MCF 10A (cell line): ENCODE measurements around the gene MEIS2. TPM values are rescaled to one million over a fixed set of nuclear protein-coding genes. Genes with fewer than 3 reads are reported as not detected.

Experiments used
- BruUV-seq: library from RNA; stranded (reverse); fragments of 400-500 nt; replicated peaks from 2 replicates; lab custom pipeline; 2021; lab: Mats Ljungman, UMichigan
- CTCF ChIA-PET: fragments of 300-600 bp; sonication (Branson Sonifier 250); formaldehyde crosslinking; extraction: SDS; loops from one replicate; lab custom pipeline; 2021; ENCODE audit warnings: antibody characterized with exemption, inconsistent platforms; lab: Yijun Ruan, JAX
- POLR2A ChIA-PET: fragments of 300-600, 350-650 bp; sonication (Branson Sonifier 250); formaldehyde crosslinking; extraction: SDS; loops from one replicate; lab custom pipeline; 2020; ENCODE audit warnings: antibody characterized with exemption, inconsistent platforms; lab: Yijun Ruan, JAX
- DNase-seq: peaks from one replicate; pipeline ENCODE4 v3.0.0-alpha.2; 2018; ENCODE audit not compliant: unreplicated experiment
- H3K27ac Mint-ChIP-seq: one replicate; pipeline ENCODE4 v1.8.0; 2022; ENCODE audit warnings: mild to moderate bottlenecking, low read depth, mixed read lengths; ENCODE audit not compliant: unreplicated experiment
- H3K27me3 Mint-ChIP-seq: one replicate; pipeline ENCODE4 v1.8.0; 2022; ENCODE audit warnings: mixed read lengths; ENCODE audit not compliant: insufficient read depth, unreplicated experiment
- H3K36me3 Mint-ChIP-seq: one replicate; pipeline ENCODE4 v1.8.0; 2022; ENCODE audit warnings: mild to moderate bottlenecking, moderate library complexity, mixed read lengths; ENCODE audit not compliant: insufficient read depth, unreplicated experiment
- H3K4me1 Mint-ChIP-seq: one replicate; pipeline ENCODE4 v1.8.0; 2022; ENCODE audit warnings: mixed read lengths; ENCODE audit not compliant: insufficient read depth, unreplicated experiment
- H3K4me3 Mint-ChIP-seq: one replicate; pipeline ENCODE4 v1.8.0; 2022; ENCODE audit warnings: mild to moderate bottlenecking, moderate library complexity, mixed read lengths; ENCODE audit not compliant: unreplicated experiment
- H3K9me3 Mint-ChIP-seq: one replicate; pipeline ENCODE4 v1.8.0; 2022; ENCODE audit warnings: mixed read lengths; ENCODE audit not compliant: unreplicated experiment
- intact Hi-C: fragments of 100-400 bp; cut with micrococcal nuclease; formaldehyde crosslinking; loops from 2 replicates; pipeline ENCODE4 v1.14.1; 2022
- total RNA-seq: library from RNA; stranded (reverse); gene quantifications from 2 replicates; pipeline ENCODE4 v1.2.3, GENCODE V29; 2022
- TF ChIP-seq, protein P1 (sequence below): fragments of 200-600 bp; IDR thresholded peaks from one replicate; pipeline ENCODE4 v1.8.0; 2022; ENCODE audit warnings: antibody characterized with exemption, mild to moderate bottlenecking; ENCODE audit not compliant: unreplicated experiment

Gene MEIS2
- total RNA-seq, 1 experiment from 2014 or later: 6.9 TPM

DNA sequence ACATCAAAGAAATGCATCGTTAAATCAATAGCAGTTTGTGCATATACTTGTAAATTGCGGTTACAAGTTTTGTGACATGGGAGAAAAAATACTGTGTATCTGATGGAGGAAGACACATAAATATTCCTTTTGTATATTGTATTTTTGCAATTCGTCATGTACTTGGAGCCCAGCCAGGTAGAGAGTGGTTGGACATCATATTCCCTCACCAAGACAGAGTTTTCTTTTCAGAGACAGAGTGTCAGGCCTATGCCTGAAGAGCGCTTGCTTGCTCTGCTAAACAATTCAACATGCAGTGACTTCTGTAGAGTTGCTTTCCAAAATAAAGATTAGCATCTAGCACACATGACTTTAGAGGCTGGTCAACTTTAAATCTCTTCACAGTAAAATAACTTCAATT, 24.8 kb upstream of the MEIS2 start:
- Mint-ChIP-seq H3K4me1 (peaks cover under 1% of the 10 kb centered on the region), H3K9me3 (no peaks in the 10 kb centered on the region), H3K27me3 (peaks cover 27% of the 10 kb centered on the region), H3K36me3 (no peaks in the 10 kb centered on the region), H3K4me3 (no peak overlapping the region), H3K27ac (no peak overlapping the region)
- CTCF ChIA-PET: no interaction called here
- intact Hi-C loops: no loop called here
- BruUV-seq: no TSS peak
- POLR2A ChIA-PET: no interaction called here
- TF ChIP-seq, protein P1, sequence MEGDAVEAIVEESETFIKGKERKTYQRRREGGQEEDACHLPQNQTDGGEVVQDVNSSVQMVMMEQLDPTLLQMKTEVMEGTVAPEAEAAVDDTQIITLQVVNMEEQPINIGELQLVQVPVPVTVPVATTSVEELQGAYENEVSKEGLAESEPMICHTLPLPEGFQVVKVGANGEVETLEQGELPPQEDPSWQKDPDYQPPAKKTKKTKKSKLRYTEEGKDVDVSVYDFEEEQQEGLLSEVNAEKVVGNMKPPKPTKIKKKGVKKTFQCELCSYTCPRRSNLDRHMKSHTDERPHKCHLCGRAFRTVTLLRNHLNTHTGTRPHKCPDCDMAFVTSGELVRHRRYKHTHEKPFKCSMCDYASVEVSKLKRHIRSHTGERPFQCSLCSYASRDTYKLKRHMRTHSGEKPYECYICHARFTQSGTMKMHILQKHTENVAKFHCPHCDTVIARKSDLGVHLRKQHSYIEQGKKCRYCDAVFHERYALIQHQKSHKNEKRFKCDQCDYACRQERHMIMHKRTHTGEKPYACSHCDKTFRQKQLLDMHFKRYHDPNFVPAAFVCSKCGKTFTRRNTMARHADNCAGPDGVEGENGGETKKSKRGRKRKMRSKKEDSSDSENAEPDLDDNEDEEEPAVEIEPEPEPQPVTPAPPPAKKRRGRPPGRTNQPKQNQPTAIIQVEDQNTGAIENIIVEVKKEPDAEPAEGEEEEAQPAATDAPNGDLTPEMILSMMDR: no peak
- DNase-seq: peak; percentile 11

DNA sequence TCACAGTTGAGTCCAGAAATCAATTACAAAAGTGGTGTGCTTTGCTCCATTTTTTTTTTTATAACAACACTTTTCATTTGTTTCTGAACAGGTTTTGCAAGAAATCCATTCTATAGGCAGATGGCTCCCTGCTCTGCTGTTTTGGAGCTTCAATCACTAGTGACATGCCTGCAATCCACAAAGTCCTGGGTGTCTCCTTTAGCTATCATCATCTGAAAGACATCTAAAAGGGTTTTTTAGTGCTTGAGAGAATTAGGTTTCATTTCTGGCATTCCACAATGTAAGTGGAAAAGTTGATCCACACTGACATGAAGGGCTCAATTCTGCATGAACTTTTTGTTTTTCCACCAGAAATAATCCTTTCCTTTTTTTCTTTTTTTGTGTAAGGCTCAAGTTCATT, 24.0 kb upstream of the MEIS2 start:
- intact Hi-C loops: no loop called here
- H3K27ac Mint-ChIP-seq: no peak overlapping the region
- ChIA-PET POLR2A (interaction anchor here (1.5 kb wide), 1 partner anchor 23 kb away, joined by 5 read pairs; no protein-coding TSS in a partner anchor), CTCF (interaction anchor here (0.9 to 3.6 kb wide), 3 partner anchors 9 to 241 kb away, joined by 3 to 18 read pairs (median 3); no protein-coding TSS in a partner anchor)
- H3K27me3 Mint-ChIP-seq: peaks cover 19% of the 10 kb centered on the region
- BruUV-seq: no TSS peak
- no peak for DNase-seq
- TF ChIP-seq, protein P1: no peak
- H3K9me3 Mint-ChIP-seq: no peaks in the 10 kb centered on the region
- H3K4me1 Mint-ChIP-seq: no peaks in the 10 kb centered on the region
- no peak overlapping the region for H3K4me3 Mint-ChIP-seq
- no peaks in the 10 kb centered on the region for H3K36me3 Mint-ChIP-seq

DNA sequence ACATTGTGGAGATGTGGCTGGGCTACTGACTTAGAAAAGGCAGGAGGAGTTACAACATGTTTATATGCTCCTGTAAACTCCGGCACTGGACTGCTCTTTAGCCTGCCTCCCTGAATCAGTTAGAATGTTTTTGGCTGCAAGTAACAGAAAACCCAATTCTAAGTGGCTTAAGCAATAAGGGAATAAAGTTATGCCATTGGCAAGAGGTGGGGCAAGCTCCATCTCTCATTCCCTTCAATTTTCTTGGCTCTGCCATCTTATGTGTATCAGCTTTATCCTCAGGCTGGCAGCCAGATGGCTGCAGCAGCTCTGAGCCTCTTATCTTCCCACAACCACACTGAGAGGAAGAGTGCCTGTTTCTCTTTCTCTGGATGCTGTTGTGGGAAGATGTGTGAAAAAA, 22.4 kb upstream of the MEIS2 start:
- POLR2A ChIA-PET: no interaction called here
- BruUV-seq: no TSS peak
- no peak overlapping the region for H3K27ac Mint-ChIP-seq
- no peaks in the 10 kb centered on the region for H3K9me3 Mint-ChIP-seq
- TF ChIP-seq, protein P1: no peak
- H3K4me1 Mint-ChIP-seq: no peaks in the 10 kb centered on the region
- peaks cover 12% of the 10 kb centered on the region for H3K27me3 Mint-ChIP-seq
- intact Hi-C loops: no loop called here
- CTCF ChIA-PET: interaction anchor here (3.6 kb wide), 1 partner anchor 239 kb away, joined by 18 read pairs; no protein-coding TSS in a partner anchor
- no peak overlapping the region for H3K4me3 Mint-ChIP-seq
- H3K36me3 Mint-ChIP-seq: no peaks in the 10 kb centered on the region
- peak; percentile 14 for DNase-seq

DNA sequence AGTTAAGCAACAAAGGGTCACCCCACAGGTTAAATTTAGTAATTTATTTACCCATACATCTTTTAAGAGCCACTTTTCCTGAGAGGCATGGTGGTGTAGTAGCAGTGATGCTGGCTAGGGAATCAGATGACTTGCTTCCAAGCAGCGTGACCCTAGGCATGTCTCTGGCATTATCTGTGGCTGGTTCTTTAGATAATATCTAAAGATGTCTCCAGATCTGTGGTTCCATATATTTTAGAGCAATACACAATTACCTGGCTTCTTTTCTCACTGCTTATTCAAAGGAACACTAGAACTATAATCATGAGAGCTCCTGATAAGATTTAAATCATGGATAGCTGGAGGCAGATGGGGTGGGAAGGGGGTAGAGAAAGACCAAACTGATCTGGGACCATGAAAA, 21.1 kb upstream of the MEIS2 start:
- Mint-ChIP-seq H3K9me3 (no peaks in the 10 kb centered on the region), H3K36me3 (no peaks in the 10 kb centered on the region), H3K27me3 (peaks cover 12% of the 10 kb centered on the region), H3K27ac (no peak overlapping the region), H3K4me1 (no peaks in the 10 kb centered on the region), H3K4me3 (no peak overlapping the region)
- TF ChIP-seq, protein P1: no peak
- ChIA-PET POLR2A (interaction anchor here (0.8 kb wide), 1 partner anchor 20 kb away, joined by 3 read pairs; no protein-coding TSS in a partner anchor), CTCF (interaction anchor here (3.6 kb wide), 1 partner anchor 238 kb away, joined by 18 read pairs; no protein-coding TSS in a partner anchor)
- no TSS peak for BruUV-seq
- intact Hi-C loops: no loop called here
- no peak for DNase-seq
